K562 (cell line): ENCODE data around the gene PDE4D. TPM values are rescaled to one million over a fixed set of nuclear protein-coding genes. Genes with fewer than 3 reads are reported as not detected.

ENCODE experiments used
- ATAC-seq: fragments of 200-7000 bp; cut with Tn5 transposase; 3 replicates; pipeline ENCODE4 v1.9.1; 2020; ENCODE audit warnings: moderate library complexity
- BruUV-seq: library from RNA; stranded (reverse); fragments of 400-500 nt; replicated peaks from 2 replicates; lab custom pipeline; 2021; lab: Mats Ljungman, UMichigan
- CTCF ChIA-PET: fragments of 300-600 bp; formaldehyde crosslinking; extraction: SDS; loops from one replicate; lab custom pipeline; 2021; ENCODE audit warnings: low intra/inter-chr PET ratio; lab: Yijun Ruan, JAX
- POLR2A ChIA-PET: fragments of 300-600, 350-650 bp; sonication (Branson Sonifier 250); formaldehyde crosslinking; extraction: SDS; loops from one replicate; lab custom pipeline; 2021; ENCODE audit warnings: antibody characterized with exemption, inconsistent platforms; lab: Yijun Ruan, JAX
- DNase-seq, 4 experiments: peaks; one replicate each; pipeline versions ENCODE4 v3.0.0 to v3.0.0-alpha.2; 2011 to 2018; ENCODE audit warnings: low spot score in 3 of 4, mixed read lengths in 3 of 4; ENCODE audit errors: extremely low read depth in 1 of 4
- FAIRE-seq: peaks from 2 replicates; lab custom pipeline; 2011; peaks lifted over from hg19 to GRCh38; lab: Jason Lieb, UNC
- H2AFZ ChIP-seq: 2 replicates; pipeline ENCODE4 v1.6.0; 2011; ENCODE audit warnings: low read depth, low read length, control low read depth, inconsistent platforms
- H3K27ac ChIP-seq: fragments of 200-600 bp; 3 replicates; pipeline ENCODE4 v1.8.0; 2011; ENCODE audit warnings: low read depth, mild to moderate bottlenecking, control low read depth, inconsistent platforms, low read length, moderate library complexity, mixed read lengths; ENCODE audit errors: extremely low read depth
- H3K27me3 ChIP-seq, 2 experiments: fragments of 300-600 bp in 1 of 2; 2 replicates in 1 of 2; 3 replicates in 1 of 2; pipeline versions ENCODE4 v1.6.0 to v1.8.0; 2011; ENCODE audit warnings: inconsistent platforms in 2 of 2, low read length in 2 of 2, mild to moderate bottlenecking in 1 of 2, mixed read lengths in 1 of 2, moderate library complexity in 1 of 2; ENCODE audit not compliant: control insufficient read depth in 2 of 2, insufficient read depth in 2 of 2
- H3K36me3 ChIP-seq: fragments of 300-600 bp; 3 replicates; pipeline ENCODE4 v1.8.0; 2011; ENCODE audit warnings: mild to moderate bottlenecking, low read length, inconsistent platforms; ENCODE audit not compliant: control insufficient read depth, insufficient read depth
- H3K4me1 ChIP-seq, 2 experiments: fragments of 200-600 bp in 1 of 2; replicated peaks in 1 of 2; 2 replicates in 1 of 2; 3 replicates in 1 of 2; pipeline versions ENCODE4 v1.5.1 to v1.8.0; 2011; ENCODE audit warnings: inconsistent platforms in 2 of 2, low read length in 2 of 2, mild to moderate bottlenecking in 1 of 2, mixed read lengths in 1 of 2, moderate library complexity in 1 of 2; ENCODE audit not compliant: control insufficient read depth in 2 of 2, insufficient read depth in 2 of 2
- H3K4me2 ChIP-seq: 2 replicates; pipeline ENCODE4 v1.6.1; 2011; ENCODE audit warnings: low read length, control low read depth, inconsistent platforms, mixed read lengths; ENCODE audit not compliant: insufficient read depth
- H3K4me3 ChIP-seq: fragments of 200-600 bp; sonication (generic), shearing (Covaris generic); 2 replicates; pipeline ENCODE4 v1.5.1; 2016; ENCODE audit warnings: control low read depth, inconsistent platforms
- H3K79me2 ChIP-seq: fragments of 200-600 bp; 3 replicates; pipeline ENCODE4 v1.8.0; 2011; ENCODE audit warnings: low read length, inconsistent platforms; ENCODE audit not compliant: control insufficient read depth, insufficient read depth
- H3K9ac ChIP-seq, 2 experiments: 2 replicates each; pipeline versions ENCODE4 v1.6.0 to v1.6.1; 2011; ENCODE audit warnings: low read depth in 2 of 2, low read length in 2 of 2, control low read depth in 1 of 2, inconsistent platforms in 1 of 2, mild to moderate bottlenecking in 1 of 2, mixed read lengths in 1 of 2; ENCODE audit not compliant: insufficient read depth in 1 of 2
- H3K9me1 ChIP-seq: one replicate; pipeline ENCODE4 v1.6.0; 2011; ENCODE audit warnings: inconsistent platforms, mild to moderate bottlenecking, low read length, moderate library complexity; ENCODE audit not compliant: control insufficient read depth, insufficient read depth
- H3K9me3 ChIP-seq: replicated peaks from 2 replicates; pipeline ENCODE4 v1.5.1; 2011; ENCODE audit warnings: low read depth, low read length, inconsistent platforms; ENCODE audit not compliant: control insufficient read depth, insufficient read depth
- H4K20me1 ChIP-seq: replicated peaks from 2 replicates; pipeline ENCODE4 v1.6.1; 2011; ENCODE audit warnings: low read length, inconsistent platforms, mixed read lengths; ENCODE audit not compliant: control insufficient read depth, insufficient read depth
- CBX2 ChIP-seq: fragments of 200-600 bp; sonication (generic); IDR thresholded peaks from one replicate; pipeline ENCODE4 v1.6.1; 2012; ENCODE audit warnings: mild to moderate bottlenecking, low read length, inconsistent platforms; ENCODE audit not compliant: insufficient read depth, poor library complexity, severe bottlenecking
- DPF2 ChIP-seq: fragments of 450-650 bp; IDR thresholded peaks from 2 replicates; pipeline ENCODE4 v1.6.1; 2016
- FOXA1 ChIP-seq: fragments of 450-650 bp; IDR thresholded peaks from 2 replicates; pipeline ENCODE4 v1.6.1; 2016; ENCODE audit warnings: mild to moderate bottlenecking, borderline replicate concordance
- HMGXB4 ChIP-seq: sonication (generic); formaldehyde crosslinking; IDR thresholded peaks from 2 replicates; pipeline ENCODE4 v1.8.1; 2023; ENCODE audit warnings: mild to moderate bottlenecking, missing genetic modification reagents
- KDM1A ChIP-seq, 2 experiments: fragments of 450-650 bp; IDR thresholded peaks; 2 replicates each; pipeline ENCODE4 v1.6.1; 2016; ENCODE audit warnings: mild to moderate bottlenecking in 2 of 2
- NR2C2 ChIP-seq, 2 experiments: fragments of 200-800 bp in 1 of 2; sonication (Bioruptor generic) in 1 of 2; sonication (generic) in 1 of 2; formaldehyde crosslinking in 1 of 2; IDR thresholded peaks; 2 replicates each; pipeline versions ENCODE4 v1.6.1 to v1.8.0; 2016 to 2022; ENCODE audit warnings: mild to moderate bottlenecking in 1 of 2, missing compliant biosample characterization in 1 of 2, missing genetic modification characterization in 1 of 2, missing genetic modification reagents in 1 of 2
- SIRT6 ChIP-seq: IDR thresholded peaks from one replicate; pipeline ENCODE4 v1.6.1; 2012; ENCODE audit warnings: low read depth, mild to moderate bottlenecking, control low read depth, inconsistent platforms, low read length, moderate library complexity
- TEAD1 ChIP-seq, 2 experiments: fragments of 450-650 bp in 1 of 2; sonication (generic) in 1 of 2; formaldehyde crosslinking; IDR thresholded peaks; 2 replicates each; pipeline versions ENCODE4 v1.4.0 to v1.8.0; 2020 to 2022; ENCODE audit warnings: mild to moderate bottlenecking in 2 of 2, missing genetic modification reagents in 1 of 2
- ZBTB49 ChIP-seq: sonication (generic); formaldehyde crosslinking; IDR thresholded peaks from 2 replicates; pipeline ENCODE4 v1.8.0; 2022; ENCODE audit warnings: missing genetic modification reagents, mild to moderate bottlenecking, borderline replicate concordance
- ZC3H4 ChIP-seq: sonication (generic); formaldehyde crosslinking; IDR thresholded peaks from 2 replicates; pipeline ENCODE4 v1.9.0; 2021; ENCODE audit warnings: missing genetic modification reagents, borderline replicate concordance
- in situ Hi-C: fragments of 300-500 bp; cut with MboI; formaldehyde crosslinking; loops from 4 replicates; pipeline ENCODE4 v1.15.0; 2018; ENCODE audit warnings: inconsistent platforms, mixed read lengths
- intact Hi-C: fragments of 100-400 bp; cut with micrococcal nuclease; formaldehyde crosslinking; loops from 2 replicates; pipeline ENCODE4 v1.14.2; 2022
- polyA plus RNA-seq, 8 experiments: library from polyadenylated mRNA; depleted of rRNA in 4 of 8; stranded (reverse) in 5 of 8; unstranded in 3 of 8; fragments of >200 nt; fragmentation: Nextera tagmentation in 2 of 8; fragmentation: Illumina TruSeq in 1 of 8; extraction: Ambion mirVana in 2 of 8; extraction: Trizol in 1 of 8; gene quantifications; 2 replicates each; pipeline versions ENCODE4 v1.2.1 to v1.2.3, GENCODE V29; 2011 to 2014; ENCODE audit warnings: inconsistent platforms in 1 of 8, missing spikeins in 1 of 8
- total RNA-seq, 7 experiments: library from RNA; depleted of rRNA in 6 of 7; stranded (reverse); fragments of >200 nt in 6 of 7; fragmentation: Illumina TruSeq in 2 of 7; extraction: Trizol in 2 of 7; gene quantifications; 2 replicates each; pipeline versions ENCODE4 v1.2.1 to v1.2.3, GENCODE V29; 2011 to 2021; ENCODE audit warnings: low replicate concordance in 1 of 7
- TF ChIP-seq, protein P1 (sequence below), 2 experiments: IDR thresholded peaks; 2 replicates each; pipeline ENCODE4 v1.6.1; 2012; ENCODE audit warnings: improper control_type of control experiment in 2 of 2, low read depth in 2 of 2, low read length in 2 of 2, borderline replicate concordance in 1 of 2

Gene PDE4D
- total and polyA plus RNA-seq, 9 of the 15 experiments (the other 6 are each of a cell fraction or from before 2014, with no cell fraction given) = 0.04 to 0.46 (median 0.13) TPM

DNA sequence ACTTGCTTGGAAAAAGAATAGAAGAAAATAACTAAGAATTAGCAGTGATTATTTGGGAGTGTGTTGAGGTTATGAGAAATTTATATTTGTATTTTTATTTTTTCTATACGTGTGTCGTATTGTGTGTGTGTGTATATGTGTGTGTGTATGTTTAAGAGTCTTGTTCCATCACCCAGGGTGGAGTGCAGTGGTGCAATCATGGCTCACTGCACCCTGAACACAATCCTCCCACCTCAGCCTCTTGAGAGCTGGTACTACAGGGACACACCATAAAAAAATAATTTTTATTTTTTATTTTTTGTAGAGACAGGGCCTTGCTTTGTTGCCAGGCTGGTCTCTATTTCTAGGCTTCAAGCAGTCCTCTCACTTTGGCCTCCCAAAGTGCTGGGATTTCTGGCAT is 643.8 kb downstream of the PDE4D start (continued):
- TF ChIP-seq, protein P1, sequence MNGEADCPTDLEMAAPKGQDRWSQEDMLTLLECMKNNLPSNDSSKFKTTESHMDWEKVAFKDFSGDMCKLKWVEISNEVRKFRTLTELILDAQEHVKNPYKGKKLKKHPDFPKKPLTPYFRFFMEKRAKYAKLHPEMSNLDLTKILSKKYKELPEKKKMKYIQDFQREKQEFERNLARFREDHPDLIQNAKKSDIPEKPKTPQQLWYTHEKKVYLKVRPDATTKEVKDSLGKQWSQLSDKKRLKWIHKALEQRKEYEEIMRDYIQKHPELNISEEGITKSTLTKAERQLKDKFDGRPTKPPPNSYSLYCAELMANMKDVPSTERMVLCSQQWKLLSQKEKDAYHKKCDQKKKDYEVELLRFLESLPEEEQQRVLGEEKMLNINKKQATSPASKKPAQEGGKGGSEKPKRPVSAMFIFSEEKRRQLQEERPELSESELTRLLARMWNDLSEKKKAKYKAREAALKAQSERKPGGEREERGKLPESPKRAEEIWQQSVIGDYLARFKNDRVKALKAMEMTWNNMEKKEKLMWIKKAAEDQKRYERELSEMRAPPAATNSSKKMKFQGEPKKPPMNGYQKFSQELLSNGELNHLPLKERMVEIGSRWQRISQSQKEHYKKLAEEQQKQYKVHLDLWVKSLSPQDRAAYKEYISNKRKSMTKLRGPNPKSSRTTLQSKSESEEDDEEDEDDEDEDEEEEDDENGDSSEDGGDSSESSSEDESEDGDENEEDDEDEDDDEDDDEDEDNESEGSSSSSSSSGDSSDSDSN (IDR thresholded peaks at IDR 0.05; ENCODE audit: borderline replicate concordance in 1 of 2, low read depth in 2 of 2, low read length in 2 of 2) = no peak
- TF ChIP-seq DPF2 = no peak
- TF ChIP-seq TEAD1 (CRISPR knock-in tag; IDR thresholded peaks at IDR 0.05) = no peak
- no peak for TF ChIP-seq NR2C2 (CRISPR knock-in tag; IDR thresholded peaks at IDR 0.05)
- TF ChIP-seq NR2C2 (tag; IDR thresholded peaks at IDR 0.05) = no peak
- TF ChIP-seq ZBTB49 = no peak

- Histone ChIP-seq H3K36me3 (no peaks in the 10 kb centered on the region), H3K27ac (no peak overlapping the region), H2AFZ (no peak overlapping the region), H3K9me3 (no peaks in the 10 kb centered on the region), H4K20me1 (no peaks in the 10 kb centered on the region), H3K4me3 (no peak overlapping the region), H3K79me2 (no peaks in the 10 kb centered on the region), H3K4me1 (no peaks in the 10 kb centered on the region), H3K9ac (no peak overlapping the region), H3K27me3 (no peaks in the 10 kb centered on the region), H3K4me2 (no peak overlapping the region), H3K9me1 (no peaks in the 10 kb centered on the region)
- intact Hi-C loops = no loop called here
- no peak for FAIRE-seq
- no TSS peak for BruUV-seq
- in situ Hi-C loops = no loop called here
- DNase-seq = no peak
- ChIA-PET POLR2A (no interaction called here), CTCF (no interaction called here)
- ATAC-seq = no peak
- TF ChIP-seq CBX2 = no peak
- TF ChIP-seq ZC3H4 (CRISPR knock-in tag) = no peak
- TF ChIP-seq HMGXB4 (CRISPR knock-in tag) = no peak
- no peak for TF ChIP-seq SIRT6
- TF ChIP-seq KDM1A (IDR thresholded peaks at IDR 0.05) = no peak
- no peak for TF ChIP-seq FOXA1
Measured at GRCh38 chr5:59249160-59249559, 644.4 kb downstream of the PDE4D start.
